SKM-1 (cell line): ENCODE measurements around the gene RFPL1.

ENCODE experiments used
- DNase-seq: peaks from one replicate; lab custom pipeline; 2025; ENCODE audit not compliant: unreplicated experiment; lab: John Stamatoyannopoulos, UW

The RFPL1 gene

DNA sequence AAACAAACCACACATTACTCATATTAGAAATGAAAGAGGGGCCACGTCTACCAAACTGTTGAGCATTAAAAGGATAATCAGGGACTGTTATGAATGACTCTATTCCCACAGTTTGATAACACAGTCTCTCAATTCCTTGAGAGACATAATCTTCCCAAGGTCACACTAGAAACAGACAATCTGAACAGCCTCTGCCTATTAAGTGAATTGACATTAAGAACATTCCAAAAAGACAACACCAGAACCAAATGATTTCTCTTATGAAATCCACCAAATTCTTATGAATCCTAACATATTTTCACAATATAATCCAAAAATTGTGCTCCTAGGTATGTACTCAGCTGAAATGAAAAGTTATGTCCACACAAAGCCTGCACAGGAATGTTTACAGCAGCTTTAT is 4.6 kb downstream of the RFPL1 start:
- no peak for DNase-seq

DNA sequence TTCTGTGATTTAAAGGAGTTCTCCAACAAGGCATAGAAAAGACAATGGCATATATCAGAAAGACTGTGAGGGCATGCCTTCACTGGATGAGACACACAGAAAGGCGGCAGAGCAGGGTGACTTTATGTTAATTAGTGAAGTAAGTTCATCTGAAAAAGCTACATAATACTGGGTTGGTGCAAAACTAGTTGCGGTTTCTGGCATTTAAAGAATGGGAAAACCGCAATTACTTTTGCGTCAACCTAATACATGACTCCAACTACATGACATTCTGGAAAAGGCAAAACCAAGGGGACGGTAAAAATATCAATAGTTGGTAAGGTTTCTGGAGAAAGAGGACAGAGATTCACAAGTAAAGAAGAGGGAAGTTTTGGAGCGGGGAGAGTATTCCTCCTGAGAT is 5.1 kb downstream of the RFPL1 start:
- DNase-seq: no peak

DNA sequence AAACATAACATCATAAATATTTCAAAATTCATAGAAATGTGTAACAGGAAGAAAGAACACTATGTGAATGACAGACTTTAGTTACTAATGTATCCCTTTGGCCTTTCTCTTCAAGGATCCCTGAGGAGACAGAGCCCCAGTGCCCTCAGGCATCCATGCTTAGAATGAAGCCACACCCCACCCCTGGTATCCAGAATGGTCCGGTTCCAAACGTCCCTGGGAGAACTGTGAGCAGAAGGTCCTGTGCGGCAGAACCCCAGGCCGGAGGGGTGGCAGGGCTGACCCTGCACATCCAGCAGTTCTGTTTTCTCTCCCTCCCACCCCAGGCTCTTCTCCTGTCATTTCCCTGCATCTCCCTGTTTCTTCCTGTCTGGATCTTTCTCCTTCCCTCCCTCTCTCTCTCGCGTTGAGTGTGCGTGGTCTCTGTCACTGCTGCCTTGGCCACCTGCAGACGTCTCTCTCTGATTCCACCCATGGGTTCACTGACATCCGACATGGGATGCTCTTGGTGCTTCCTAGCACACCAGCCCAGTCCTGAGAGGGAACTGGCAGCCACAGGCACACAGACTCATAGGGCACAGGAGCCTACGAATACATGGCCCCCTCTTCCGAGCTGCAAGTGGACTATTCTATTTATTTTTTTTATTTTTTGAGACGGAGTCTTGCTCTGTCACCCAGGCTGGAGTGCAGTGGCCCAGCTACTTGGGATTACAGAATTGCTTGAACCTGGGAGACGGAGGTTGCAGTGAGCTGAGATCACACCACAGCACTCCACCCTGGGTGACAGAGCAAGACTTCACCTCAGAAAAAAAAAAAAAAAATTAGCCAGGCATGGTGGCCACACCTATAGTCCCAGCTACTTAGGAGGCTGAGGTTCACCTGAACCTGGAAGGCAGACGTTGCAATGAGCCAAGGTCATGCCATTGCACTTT is 5.7 kb downstream of the RFPL1 start:
- no peak for DNase-seq

DNA sequence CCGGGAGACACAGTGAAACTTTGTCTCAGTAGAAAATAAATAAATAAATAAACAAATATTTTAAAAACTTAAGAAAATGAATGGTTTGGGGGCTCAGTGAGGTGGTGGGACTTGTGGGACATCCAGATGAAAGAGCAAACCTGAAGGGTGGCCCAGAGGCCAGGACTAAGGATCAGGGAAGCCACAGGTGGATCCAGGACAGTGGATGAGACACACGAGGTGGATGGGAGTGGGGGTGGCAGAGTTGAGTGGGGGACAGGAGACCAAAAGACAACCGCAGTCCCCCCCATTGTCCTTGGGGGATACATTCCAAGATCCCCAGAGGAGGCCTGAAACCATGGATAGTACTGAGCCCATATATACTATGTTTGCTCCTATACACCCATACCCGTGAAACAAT is 7.1 kb downstream of the RFPL1 start:
- DNase-seq: no peak

DNA sequence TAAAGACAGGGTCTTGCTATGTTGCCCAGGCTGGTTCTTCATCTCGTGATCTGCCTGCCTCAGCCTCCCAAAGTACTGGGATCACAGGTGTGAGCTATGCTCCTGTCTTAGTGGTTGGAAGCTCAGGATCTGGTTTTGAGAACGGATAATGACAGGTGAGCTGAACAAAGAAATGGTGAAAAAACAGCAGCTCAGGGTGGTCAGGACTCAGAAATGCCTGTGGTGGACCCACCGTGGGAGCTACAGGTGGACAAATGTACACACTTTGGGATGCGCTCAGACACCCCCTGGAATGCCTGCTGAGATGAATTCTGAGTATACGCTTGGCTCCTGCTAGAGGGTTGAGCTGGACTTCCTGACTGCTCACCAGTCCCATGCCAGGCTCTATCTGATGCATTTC is 9.5 kb downstream of the RFPL1 start:
- no peak for DNase-seq

DNA sequence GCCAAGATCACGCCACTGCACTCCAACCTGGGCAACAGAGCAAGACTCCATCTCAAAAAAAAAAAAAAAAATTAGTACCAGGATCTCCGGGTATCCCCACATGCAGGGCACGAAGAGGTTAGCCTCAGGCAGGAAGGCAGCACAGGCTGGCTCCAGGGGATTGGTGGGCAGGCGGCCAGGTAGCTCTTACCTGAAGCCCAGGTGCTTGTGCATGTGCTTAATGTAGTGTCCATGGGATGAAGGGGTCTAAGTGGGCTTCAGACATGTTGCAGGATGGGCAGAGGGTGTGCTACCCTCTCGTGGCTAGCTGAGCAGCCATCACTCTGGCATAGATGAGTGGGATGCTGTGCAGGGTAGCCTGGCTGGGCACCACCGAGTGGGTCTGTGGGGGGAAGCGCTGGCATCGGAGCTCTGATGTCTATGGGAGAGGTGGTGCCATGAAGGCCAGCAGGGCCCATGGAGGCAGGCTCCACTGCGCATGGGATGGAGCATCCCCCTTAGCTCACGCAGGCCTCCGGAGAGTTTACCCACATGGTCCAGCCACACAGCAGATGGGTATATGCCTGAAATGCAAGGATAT is 11.0 kb downstream of the RFPL1 start:
- DNase-seq: no peak

DNA sequence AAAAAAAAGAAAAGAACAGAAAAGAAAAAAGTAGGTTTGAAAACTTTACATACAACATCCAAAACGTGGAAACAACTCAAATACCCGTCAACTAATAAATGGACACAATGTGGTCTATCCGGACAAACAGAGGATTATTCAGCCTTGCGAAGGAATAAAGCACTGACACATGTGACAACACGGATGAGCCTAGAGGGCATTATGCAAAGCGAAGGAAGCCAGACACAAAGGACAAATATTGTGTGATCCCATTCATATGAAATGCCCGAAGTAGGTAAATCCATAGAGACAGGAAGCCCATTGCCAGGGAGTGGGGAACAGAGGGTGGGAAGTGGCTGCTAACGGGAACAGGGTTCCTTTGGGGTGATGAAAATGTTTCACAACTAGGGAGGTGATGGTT is 11.8 kb downstream of the RFPL1 start:
- DNase-seq: no peak

DNA sequence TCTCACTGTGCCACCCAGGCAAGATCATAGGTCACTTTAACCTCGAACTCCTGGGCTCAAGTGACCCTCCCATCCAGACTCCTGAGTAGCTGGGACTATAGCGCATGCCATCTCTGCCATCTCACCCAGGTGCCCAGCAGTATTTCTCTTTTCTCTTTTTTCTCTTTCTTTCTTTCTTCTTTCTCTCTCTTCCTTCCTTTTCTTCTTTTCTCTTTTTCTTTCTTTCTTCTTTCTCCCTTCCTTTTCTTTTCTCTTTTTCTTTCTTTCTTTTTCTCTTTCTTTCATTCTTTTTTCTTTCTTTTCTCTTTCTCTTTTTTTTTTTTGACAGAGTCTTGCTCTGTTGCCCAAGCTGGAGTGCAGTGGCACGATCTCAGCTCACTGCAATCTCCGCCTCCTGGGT is 13.5 kb downstream of the RFPL1 start:
- DNase-seq: no peak

DNA sequence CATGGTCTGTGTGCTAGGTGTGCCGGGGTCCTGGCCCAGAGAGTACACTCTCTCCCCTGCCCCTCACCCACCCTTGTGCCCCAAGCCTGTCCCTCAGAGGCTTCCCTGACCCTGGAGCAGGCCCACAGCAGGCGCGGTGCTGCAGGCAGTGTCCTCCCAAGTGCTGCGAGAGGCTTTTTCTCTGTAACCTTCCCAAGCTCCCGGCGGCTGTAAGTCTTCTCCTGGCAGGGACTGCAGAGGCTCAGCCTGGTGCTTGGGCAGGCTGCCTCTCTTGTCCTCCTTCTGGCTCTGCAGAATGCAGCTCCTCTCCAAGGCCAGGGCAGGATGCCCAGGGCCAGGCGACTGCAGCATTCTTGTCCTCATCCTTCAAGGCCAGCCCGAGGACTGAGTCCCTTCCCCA is 15.9 kb downstream of the RFPL1 start:
- DNase-seq: no peak

DNA sequence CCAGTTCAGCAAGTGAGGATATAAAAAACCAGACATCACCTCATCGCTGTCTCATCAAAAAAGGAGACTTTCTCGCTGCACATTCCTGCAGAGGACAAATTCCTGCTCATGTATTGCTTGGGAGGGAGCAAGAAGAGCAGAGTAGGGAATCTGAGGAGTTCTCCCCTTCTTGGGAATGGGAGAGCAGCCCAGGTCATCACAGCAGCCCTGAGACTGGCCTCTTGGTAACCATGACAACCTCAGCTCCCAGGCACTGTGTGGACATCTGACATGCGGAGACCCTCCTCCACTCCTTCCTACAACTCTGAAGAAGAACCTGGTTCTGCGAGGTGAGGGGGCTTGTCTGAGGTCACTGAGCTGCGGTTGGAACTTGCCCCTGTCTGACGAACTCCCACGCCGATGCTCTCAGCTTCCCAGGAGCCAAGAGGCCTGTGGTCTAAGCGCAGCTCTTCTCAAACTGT is 17.9 kb downstream of the RFPL1 start:
- no peak for DNase-seq

DNA sequence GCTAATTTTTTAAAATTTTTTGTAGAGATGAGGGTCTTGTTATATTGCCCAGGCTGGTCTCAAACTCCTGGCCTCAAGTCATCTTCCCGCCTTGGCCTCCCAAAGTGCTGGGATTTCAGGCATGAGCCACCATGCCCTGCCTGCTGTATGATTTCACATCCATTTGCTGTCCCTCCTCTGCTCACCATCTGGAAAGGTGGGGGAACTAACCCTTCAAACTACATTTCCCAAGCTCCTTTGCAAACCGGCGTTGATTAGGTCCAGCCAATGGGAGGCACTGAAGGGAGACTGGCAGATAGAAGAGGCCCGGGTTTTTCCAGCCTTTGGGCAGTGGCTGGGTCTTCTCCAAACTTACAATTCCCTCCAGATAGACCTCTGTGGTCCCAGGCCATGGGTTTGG is 19.3 kb downstream of the RFPL1 start:
- peak; percentile 48 for DNase-seq

DNA sequence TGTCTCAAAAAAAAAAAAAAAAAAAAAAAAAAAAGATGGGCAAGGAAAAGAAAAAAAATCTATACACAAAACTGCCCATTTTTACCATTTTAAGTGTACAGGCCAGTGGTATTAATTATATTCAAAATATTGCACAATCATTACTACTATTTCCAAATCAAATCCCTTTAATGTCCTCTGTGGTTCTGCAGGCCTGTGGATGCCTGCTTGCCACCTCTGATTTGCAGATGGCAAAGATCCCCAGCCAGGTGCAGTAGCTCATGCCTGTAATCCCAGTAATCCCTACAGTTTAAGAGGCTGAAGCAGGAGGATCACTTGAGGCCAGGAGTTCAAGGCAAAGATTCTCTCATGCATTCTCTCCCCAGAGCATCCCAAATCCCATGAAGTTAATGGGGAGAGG is 20.2 kb downstream of the RFPL1 start:
- no peak for DNase-seq

DNA sequence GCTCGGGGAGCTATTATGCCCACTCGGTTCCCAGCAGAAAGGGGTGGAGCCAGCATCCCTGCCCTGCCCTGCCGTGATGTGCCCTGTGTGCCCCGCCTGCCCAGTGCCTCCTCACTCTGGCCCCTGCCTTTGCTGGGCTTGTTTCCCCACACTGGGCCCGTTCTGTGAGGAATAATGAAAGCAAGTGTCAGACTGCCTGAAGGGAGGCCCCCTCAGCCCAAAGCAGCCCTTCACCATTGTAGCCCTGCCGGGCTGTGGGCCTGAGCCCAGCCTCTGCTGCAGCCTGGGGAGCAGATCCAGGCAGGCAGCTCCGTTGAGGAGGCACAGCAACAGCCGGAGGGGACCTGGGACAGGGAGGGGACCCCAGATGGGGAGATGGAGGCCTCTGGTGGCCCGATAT is 21.4 kb downstream of the RFPL1 start:
- DNase-seq: no peak

DNA sequence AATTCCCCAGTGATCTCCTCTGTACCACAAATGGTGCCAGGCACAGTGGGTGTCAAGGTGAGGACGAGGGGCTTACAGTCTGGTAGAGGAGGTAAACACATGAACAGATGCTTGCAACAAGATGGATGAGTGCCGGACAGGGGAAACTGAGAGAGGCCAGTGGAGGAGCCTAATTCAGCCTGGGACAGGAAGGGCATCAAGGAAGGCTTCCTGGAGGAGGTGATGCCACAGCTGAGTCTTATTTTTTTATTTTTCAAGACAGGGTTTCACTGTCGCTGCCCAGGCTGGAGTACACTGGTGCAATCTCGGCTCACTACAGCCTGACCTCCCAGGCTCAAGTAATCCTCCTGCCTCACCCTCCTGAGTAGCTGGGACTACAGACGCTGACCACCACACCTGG is 22.9 kb downstream of the RFPL1 start:
- DNase-seq: no peak

DNA sequence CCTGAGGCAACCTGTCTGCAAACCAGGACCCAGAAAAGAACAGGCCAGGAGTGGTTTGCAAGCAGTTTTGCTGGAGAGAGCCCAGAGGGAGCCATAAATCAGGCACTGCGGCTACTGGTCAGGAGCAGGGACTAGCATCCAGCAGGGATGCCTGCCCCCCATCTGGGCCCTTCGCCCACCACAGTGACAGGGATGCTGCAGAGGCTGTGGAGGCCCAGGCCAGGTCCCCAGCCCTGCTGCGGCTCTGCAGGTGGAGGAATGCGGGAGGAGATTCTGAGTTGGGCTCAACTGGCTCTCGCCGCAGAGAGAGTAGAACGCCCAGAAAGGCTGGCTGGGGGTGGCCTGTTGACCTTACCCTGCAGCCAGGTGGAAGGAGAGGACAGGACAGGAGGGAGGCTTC is 25.2 kb downstream of the RFPL1 start:
- DNase-seq: no peak

DNA sequence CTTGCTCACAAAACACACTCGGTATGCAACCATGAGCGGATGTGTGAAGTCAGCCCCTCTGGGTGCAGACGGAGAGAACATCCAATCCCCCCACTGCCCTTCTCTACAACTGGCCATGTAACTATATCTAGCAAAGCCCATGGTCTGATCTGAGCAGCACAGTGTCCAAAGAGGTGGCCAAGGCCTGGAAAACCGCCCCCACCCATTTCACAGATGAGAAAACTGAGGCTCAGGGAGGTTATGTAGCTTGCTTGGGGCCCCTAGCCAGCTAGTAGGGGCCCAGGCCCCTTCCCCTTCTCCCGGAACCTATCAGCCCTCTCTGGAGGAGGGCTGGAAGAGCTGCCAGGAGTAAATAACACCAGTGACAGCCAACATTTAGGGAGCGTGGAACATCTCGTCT is 26.2 kb downstream of the RFPL1 start:
- no peak for DNase-seq

DNA sequence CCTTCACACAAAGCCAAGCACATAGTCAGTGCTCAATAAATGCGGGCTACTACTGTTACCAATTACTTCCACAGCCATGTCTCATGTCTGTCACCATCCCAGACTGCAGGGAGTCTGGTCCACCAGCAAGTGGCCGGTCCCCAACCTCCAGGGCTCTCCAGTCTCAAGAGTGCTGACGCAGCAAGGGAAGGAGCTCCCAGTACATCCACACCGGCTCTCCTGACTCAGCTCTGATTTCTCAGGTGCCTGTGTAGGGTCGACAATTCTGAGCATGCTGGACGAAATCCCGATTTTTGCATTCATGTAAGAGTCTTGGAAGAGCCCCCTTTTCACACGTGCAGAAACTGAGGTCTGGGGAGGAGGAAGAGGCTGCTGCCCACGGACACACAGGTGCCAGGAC is 31.4 kb downstream of the RFPL1 start:
- no peak for DNase-seq

DNA sequence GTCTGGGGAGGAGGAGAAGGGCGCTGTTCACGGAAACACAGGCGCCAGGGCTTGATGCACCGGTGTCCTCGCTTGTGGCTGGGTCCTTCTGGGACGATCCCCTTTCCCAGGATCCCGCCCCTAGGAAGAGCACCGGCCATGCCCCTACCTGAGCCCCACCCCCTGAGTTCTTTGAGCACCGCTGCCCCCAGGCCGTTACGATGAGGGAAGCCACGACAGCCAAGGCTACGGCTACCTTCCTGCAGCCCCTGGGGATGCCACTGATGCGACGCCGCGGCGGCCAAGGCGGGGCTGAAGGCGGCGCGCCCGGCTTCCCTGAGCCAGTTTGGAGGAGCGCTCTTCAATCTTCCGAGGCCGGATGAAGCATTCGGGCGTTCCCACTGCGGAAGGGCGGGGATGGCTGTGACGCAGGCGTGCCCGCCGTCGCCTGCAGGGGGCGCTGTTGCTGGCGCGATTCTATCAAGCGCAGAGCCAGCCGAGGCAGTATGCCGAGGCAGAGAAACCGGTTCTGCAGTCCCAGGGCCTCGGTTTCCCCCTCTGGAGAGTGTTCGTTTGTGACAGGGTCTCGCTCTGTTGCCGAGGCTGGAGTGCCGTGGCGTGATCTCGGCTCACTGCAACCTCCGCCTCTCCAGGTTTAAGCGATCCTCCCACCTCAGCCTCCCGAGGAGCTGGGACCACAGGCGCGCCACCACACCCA is 31.9 kb downstream of the RFPL1 start:
- DNase-seq: peak; percentile 27

DNA sequence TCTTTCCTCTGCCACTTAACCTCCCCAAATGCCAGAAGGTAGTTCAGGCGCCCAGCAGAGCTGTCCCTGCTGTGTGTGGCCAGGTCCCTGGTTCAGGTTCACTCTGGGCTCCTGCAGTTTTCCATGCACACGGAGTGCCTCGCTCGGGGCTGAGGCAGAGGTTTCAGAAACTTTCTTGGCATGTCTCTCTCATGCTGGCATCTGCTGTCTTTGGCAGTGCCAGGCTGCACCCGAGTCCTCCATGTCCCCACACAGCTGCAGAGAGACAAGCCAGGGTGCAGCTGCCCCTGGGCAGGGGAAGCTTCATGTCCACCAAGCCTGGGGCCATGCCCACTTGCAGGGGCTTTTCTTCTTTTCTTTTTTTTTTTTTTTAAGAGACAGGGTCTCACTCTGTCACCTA is 34.6 kb downstream of the RFPL1 start:
- DNase-seq: no peak

DNA sequence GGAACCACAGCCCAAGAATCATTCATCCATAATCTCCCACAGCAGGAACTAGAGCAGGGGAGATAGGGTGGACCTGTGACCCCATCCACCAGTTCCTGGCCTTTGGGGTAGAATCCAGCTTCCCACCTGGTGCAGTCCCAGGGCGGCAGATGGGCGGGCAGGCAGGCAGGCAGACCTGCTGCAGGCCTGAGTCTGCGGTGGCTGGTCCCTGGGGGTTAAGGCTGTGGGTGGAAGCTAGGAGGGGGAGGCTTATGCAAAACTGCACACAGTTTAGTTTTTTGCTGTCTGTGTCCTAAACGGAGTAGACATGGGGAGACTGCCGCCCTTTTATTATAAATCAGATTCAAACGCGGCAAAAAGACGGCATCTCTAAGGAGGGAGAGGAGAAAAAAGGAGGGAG is 37.2 kb downstream of the RFPL1 start:
- DNase-seq: no peak

DNA sequence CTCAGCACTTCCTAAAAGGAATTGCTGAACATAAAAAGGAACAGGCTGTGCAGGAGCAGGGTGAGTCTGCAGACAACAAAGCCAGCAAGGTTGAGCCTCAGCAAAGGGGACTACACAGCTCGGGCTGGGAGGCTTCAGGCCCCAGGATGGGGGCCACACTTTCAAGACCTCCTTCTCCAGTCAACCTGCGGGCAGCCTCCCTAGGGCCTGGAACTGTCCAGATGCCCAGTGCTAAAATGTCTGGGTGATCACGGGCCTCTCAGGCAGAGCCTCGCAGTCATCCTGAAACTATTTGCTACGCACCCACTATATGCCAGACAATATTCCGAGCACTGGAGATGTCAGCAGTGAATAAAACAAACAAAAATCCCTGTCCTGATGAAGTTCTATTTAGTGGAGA is 37.7 kb downstream of the RFPL1 start:
- DNase-seq: no peak

DNA sequence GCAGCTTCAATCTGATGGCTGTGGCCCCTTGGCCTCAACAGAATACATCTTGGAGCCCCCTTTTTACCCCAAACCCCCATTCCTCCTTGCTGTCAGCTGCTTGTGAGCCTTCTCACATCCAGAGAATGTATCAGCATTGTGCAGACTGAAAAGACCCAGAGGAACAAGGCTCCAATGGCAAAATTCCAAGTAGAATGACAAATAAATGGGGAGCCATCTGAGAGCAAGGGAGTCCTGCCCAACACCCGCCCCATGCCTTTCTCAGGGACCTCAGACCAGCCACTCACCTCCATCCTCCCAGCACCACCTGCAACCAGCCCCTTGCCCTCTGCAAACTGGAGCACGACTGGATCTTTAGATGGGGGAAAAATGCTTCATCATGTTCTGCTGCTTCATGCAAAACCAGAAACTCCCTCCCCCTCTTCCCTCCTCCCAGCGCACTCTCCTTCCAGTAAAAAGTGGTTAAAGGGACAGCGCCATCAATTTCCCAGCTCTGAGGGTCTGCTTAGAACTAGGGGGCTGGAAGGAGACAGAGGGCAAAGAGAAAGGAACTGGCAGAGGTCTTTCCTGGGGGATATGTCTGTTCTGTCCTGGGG is 39.4 kb downstream of the RFPL1 start:
- DNase-seq: no peak
